AG04449 (cell line): ENCODE data around the gene VPS16.
A peak's percentile ranks its signal among the peaks of the same experiment; 100 is the strongest.

Experiments used
- CTCF ChIA-PET: fragments of 350-600 bp; formaldehyde crosslinking; extraction: SDS; loops from one replicate; lab custom pipeline; 2021; ENCODE audit warnings: antibody characterized with exemption; lab: Yijun Ruan, JAX
- POLR2A ChIA-PET: fragments of 400-600, 350-600 bp; formaldehyde crosslinking; extraction: SDS; loops from one replicate; lab custom pipeline; 2020; ENCODE audit warnings: antibody characterized with exemption, inconsistent platforms; lab: Yijun Ruan, JAX
- DNase-seq: peaks from one replicate; pipeline ENCODE4 v3.0.0-alpha.2; 2010; ENCODE audit warnings: low read depth, low spot score
- H3K4me3 ChIP-seq: 2 replicates; pipeline ENCODE4 v1.5.1; 2011; ENCODE audit warnings: low read depth, mild to moderate bottlenecking, control low read depth, low read length
- TF ChIP-seq, protein P1 (sequence below): IDR thresholded peaks from one replicate; pipeline ENCODE4 v1.5.1; 2011; ENCODE audit warnings: mild to moderate bottlenecking, moderate library complexity, low read length, control low read depth, inconsistent platforms; ENCODE audit not compliant: insufficient read depth; ENCODE audit errors: missing control alignments

The VPS16 gene

DNA sequence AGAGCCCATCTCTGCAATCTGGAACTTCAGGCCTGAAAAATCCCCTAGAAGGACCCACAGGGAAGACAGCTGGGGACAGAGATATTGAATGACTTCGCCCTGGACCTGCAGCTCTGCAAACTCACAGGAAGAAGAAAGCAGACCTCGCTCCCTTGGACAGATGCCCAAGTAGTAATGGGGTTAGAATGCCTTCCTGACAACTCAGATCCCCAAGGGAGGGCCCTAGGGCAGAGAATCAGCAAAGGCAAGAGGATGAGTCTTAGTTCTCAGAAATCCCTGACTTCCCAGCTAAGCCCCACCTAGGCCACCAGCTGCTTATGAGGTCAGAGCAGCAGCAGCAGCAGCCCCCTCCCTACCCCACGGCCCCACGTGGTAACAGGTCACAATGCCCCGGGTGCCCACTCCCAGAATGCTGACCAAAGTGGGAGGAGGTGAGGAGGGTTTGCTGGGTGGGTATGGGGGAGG lies 25.9 kb upstream of the VPS16 start, which contains the start of gene C20orf141:
Gene C20orf141, plus strand, starts transcription at position 401 of the 465 bp plus-strand sequence. CDS start 198 bp downstream, outside the sequence.
- TF ChIP-seq, protein P1, sequence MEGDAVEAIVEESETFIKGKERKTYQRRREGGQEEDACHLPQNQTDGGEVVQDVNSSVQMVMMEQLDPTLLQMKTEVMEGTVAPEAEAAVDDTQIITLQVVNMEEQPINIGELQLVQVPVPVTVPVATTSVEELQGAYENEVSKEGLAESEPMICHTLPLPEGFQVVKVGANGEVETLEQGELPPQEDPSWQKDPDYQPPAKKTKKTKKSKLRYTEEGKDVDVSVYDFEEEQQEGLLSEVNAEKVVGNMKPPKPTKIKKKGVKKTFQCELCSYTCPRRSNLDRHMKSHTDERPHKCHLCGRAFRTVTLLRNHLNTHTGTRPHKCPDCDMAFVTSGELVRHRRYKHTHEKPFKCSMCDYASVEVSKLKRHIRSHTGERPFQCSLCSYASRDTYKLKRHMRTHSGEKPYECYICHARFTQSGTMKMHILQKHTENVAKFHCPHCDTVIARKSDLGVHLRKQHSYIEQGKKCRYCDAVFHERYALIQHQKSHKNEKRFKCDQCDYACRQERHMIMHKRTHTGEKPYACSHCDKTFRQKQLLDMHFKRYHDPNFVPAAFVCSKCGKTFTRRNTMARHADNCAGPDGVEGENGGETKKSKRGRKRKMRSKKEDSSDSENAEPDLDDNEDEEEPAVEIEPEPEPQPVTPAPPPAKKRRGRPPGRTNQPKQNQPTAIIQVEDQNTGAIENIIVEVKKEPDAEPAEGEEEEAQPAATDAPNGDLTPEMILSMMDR = no peak
- peak; percentile 98 for DNase-seq
- H3K4me3 ChIP-seq = no peak within 1 kb of the TSS
- ChIA-PET POLR2A (interaction anchor here (0.6 to 0.8 kb wide), 3 partner anchors 15 to 162 kb away, joined by 3 read pairs; partner anchors contain the start of genes NOP56, PCED1A and VPS16), CTCF (interaction anchor here (1.2 to 1.4 kb wide), 2 partner anchors 12 to 38 kb away, joined by 4 read pairs; no protein-coding TSS in a partner anchor)

DNA sequence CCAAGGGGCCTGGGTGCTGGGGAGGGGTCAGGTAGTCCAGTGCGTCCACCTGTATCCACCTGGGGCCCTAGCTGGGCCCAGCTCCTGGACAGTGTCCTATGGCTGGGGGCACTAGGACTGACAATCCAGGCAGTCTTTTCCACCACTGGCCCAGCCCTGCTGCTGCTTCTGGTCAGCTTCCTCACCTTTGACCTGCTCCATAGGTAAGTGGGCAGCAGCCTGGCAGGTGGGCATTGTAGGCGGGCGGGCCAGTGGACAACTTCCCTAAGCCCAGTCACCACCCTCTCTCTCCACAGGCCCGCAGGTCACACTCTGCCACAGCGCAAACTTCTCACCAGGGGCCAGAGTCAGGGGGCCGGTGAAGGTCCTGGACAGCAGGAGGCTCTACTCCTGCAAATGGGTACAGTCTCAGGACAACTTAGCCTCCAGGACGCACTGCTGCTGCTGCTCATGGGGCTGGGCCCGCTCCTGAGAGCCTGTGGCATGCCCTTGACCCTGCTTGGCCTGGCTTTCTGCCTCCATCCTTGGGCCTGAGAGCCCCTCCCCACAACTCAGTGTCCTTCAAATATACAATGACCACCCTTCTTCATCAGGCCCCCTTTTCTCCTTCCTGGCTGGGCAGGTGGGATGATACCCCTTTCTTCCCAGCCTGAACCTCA lies 25.2 kb upstream of the VPS16 start:
- TF ChIP-seq, protein P1 = no peak
- DNase-seq = no peak
- POLR2A ChIA-PET = no interaction called here
- CTCF ChIA-PET = interaction anchor here (1.2 to 1.4 kb wide), 2 partner anchors 12 to 37 kb away, joined by 4 read pairs; no protein-coding TSS in a partner anchor
- no peak overlapping the region for H3K4me3 ChIP-seq

DNA sequence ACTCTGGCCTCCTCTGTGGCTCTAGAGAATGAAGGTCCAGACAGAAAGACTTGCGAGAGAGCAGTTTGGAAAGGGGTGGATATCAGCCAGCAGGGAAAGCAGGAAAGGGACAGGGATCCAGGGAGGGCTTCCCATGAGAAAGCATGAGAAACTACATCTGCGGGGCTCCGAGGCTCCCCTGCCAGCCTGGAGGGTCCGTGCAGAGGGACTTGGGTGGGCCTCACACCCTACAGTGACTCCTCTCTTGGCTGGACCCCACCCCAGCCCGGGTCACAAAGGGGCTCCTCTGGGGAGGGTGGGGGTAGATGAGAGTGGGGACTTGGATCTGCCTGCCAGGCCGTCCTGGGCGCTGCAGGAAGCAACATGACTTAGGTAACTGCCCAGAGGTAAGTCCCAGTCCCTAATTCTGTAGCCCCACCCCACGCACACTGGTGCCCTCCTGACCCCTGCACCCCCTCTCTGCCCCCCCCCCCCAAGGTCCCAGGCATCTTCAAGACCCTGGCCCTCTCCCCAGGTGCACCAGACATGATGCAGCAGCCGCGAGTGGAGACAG lies 24.4 kb upstream of the VPS16 start, which contains the start of gene TMEM239:
Gene TMEM239, plus strand, starts transcription at position 335 of the 553 bp plus-strand sequence. Its CDS starts 191 bp downstream, at position 526.
- CTCF ChIA-PET = no interaction called here
- POLR2A ChIA-PET = no interaction called here
- TF ChIP-seq, protein P1 = no peak
- H3K4me3 ChIP-seq = no peak within 1 kb of the TSS
- DNase-seq = no peak

DNA sequence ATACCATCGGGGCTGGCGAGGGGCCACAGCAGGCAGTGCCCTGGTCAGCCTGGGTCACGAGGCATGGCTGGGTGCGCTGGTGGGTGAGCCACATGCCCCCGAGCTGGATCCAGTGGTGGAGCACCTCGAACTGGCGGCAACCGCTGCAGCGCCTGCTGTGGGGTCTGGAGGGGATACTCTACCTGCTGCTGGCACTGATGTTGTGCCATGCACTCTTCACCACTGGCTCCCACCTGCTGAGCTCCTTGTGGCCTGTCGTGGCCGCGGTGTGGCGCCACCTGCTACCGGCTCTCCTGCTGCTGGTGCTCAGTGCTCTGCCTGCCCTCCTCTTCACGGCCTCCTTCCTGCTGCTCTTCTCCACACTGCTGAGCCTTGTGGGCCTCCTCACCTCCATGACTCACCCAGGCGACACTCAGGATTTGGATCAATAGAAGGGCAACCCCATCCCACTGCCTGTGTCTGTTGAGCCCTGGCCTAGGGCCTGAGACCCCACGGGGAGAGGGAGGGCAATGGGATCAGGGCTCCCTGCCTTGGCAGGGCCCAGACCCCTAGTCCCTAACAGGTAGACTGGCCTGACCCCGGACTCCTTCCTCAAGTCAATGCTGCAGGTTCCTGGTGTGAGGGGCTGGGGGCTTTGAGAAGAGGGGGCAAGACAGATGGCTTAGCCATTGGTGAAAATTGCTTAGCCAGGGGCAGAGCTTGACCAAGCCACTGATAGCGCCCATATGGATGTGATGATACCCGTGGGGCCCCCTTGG lies 23.8 kb upstream of the VPS16 start:
- TF ChIP-seq, protein P1 = no peak
- ChIA-PET CTCF (no interaction called here), POLR2A (no interaction called here)
- no peak for DNase-seq
- no peak overlapping the region for H3K4me3 ChIP-seq

DNA sequence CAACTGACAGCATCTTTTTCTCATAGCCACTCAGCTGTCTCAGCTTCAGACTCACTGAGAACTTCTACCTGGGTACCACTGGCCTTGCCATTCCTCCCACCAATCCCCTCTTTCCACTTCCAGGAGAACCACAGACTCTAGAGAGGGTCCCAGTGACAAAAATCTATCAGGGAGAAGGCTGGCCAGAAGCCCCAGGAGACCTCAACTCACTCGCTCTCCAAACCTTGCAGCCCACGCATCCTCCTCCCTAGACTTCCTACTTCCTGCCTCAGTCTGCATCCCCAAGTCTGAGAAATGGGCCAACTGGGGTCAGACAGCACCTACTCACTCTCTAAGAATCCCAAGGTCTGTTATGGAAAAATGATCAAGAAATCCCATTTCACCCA lies 23.2 kb upstream of the VPS16 start:
- ChIA-PET POLR2A (no interaction called here), CTCF (no interaction called here)
- TF ChIP-seq, protein P1 = no peak
- H3K4me3 ChIP-seq = no peak overlapping the region
- DNase-seq = no peak
